Neutrophil (primary cell): ENCODE measurements around the gene RBM4B.

Source experiments
- H3K27ac ChIP-seq: fragments of 200-600 bp; sonication (generic); 2 replicates; pipeline ENCODE4 v1.5.1; 2016; ENCODE audit warnings: mild to moderate bottlenecking, moderate library complexity
- H3K27me3 ChIP-seq: fragments of 200-600 bp; sonication (generic); 2 replicates; pipeline ENCODE4 v1.6.0; 2016; ENCODE audit warnings: mild to moderate bottlenecking
- H3K36me3 ChIP-seq: fragments of 200-600 bp; sonication (generic); 2 replicates; pipeline ENCODE4 v1.5.1; 2017
- H3K4me1 ChIP-seq, 2 experiments: fragments of 200-600 bp in 1 of 2; sonication (generic) in 1 of 2; 1 replicate in 1 of 2; 2 replicates in 1 of 2; pipeline versions ENCODE4 v1.5.1 to v1.6.1; 2013 to 2016; ENCODE audit warnings: low read depth in 1 of 2, low read length in 1 of 2, mild to moderate bottlenecking in 1 of 2, moderate library complexity in 1 of 2; ENCODE audit not compliant: control insufficient read depth in 1 of 2, insufficient read depth in 1 of 2
- H3K4me3 ChIP-seq, 2 experiments: fragments of 200-600 bp in 1 of 2; sonication (generic) in 1 of 2; 1 replicate in 1 of 2; 2 replicates in 1 of 2; pipeline ENCODE4 v1.5.1; 2013 to 2016; ENCODE audit warnings: low read depth in 1 of 2, low read length in 1 of 2, mild to moderate bottlenecking in 1 of 2, moderate library complexity in 1 of 2
- H3K9me3 ChIP-seq: fragments of 200-600 bp; sonication (generic); 2 replicates; pipeline ENCODE4 v1.5.1; 2016
- CTCF ChIP-seq: fragments of 200-600 bp; sonication (generic); IDR thresholded peaks from 2 replicates; pipeline ENCODE4 v1.5.1; 2016; ENCODE audit warnings: antibody characterized with exemption

RBM4B gene

GRCh38 chr11:66693356-66694055, 15.8 kb upstream of the RBM4B start:
- H3K4me3 ChIP-seq = no peak overlapping the region
- H3K27ac ChIP-seq = no peak overlapping the region
- no peaks in the 10 kb centered on the region for H3K36me3 ChIP-seq
- no peaks in the 10 kb centered on the region for H3K4me1 ChIP-seq
- TF ChIP-seq CTCF = no peak
- H3K9me3 ChIP-seq = no peaks in the 10 kb centered on the region
- H3K27me3 ChIP-seq = no peaks in the 10 kb centered on the region

GRCh38 chr11:66692871-66693331, 15.2 kb upstream of the RBM4B start:
- Histone ChIP-seq H3K27ac (no peak overlapping the region), H3K4me3 (no peak overlapping the region), H3K27me3 (no peaks in the 10 kb centered on the region), H3K9me3 (no peaks in the 10 kb centered on the region), H3K4me1 (no peaks in the 10 kb centered on the region), H3K36me3 (no peaks in the 10 kb centered on the region)
- TF ChIP-seq CTCF = no peak

- no peak for TF ChIP-seq CTCF
- H3K36me3 ChIP-seq = no peaks in the 10 kb centered on the region
- no peak overlapping the region for H3K4me3 ChIP-seq
- no peaks in the 10 kb centered on the region for H3K4me1 ChIP-seq
- no peaks in the 10 kb centered on the region for H3K27me3 ChIP-seq
- H3K9me3 ChIP-seq = no peaks in the 10 kb centered on the region
- no peak overlapping the region for H3K27ac ChIP-seq
These were observed 14.8 kb upstream of the RBM4B start for GRCh38 chr11:66692446-66692845.

- no peaks in the 10 kb centered on the region for H3K9me3 ChIP-seq
- TF ChIP-seq CTCF = no peak
- no peaks in the 10 kb centered on the region for H3K4me1 ChIP-seq
- H3K27ac ChIP-seq = no peak overlapping the region
- H3K36me3 ChIP-seq = no peaks in the 10 kb centered on the region
- no peaks in the 10 kb centered on the region for H3K27me3 ChIP-seq
- H3K4me3 ChIP-seq = no peak overlapping the region
These were observed 13.8 kb upstream of the RBM4B start for GRCh38 chr11:66691311-66691980.

- Histone ChIP-seq H3K9me3 (no peaks in the 10 kb centered on the region), H3K4me1 (no peaks in the 10 kb centered on the region), H3K27ac (no peak overlapping the region), H3K4me3 (no peak overlapping the region), H3K36me3 (no peaks in the 10 kb centered on the region), H3K27me3 (no peaks in the 10 kb centered on the region)
- TF ChIP-seq CTCF = no peak
These were observed 12.2 kb upstream of the RBM4B start for GRCh38 chr11:66689661-66690590.
